Right ventricle myocardium superior (tissue), 1 donor: ENCODE measurements around the gene RABL6. TPM values are rescaled to one million over a fixed set of nuclear protein-coding genes. Genes with fewer than 3 reads are reported as not detected.
"Not testable (repeated sequence)": the region's sequence is repeated elsewhere in the genome, so short reads cannot be mapped to it uniquely, and the experiment has no call there.

ENCODE experiments used
- ATAC-seq: fragments of 200-7000 bp; cut with Tn5 transposase; one replicate; pipeline ENCODE4 v1.9.1; 2020; ENCODE audit warnings: mild to moderate bottlenecking; ENCODE audit not compliant: poor library complexity
- DNase-seq: peaks from one replicate; pipeline ENCODE4 v3.0.0-alpha.2; 2020
- intact Hi-C: fragments of 100-400 bp; cut with DNase I; formaldehyde crosslinking; loops from one replicate; pipeline ENCODE4 v1.11.2; 2022
- total RNA-seq: library from RNA; stranded (reverse); fragmentation: NEBNext Ultra II Directional; extraction: Animal tissue kit (Norgen Biotek cat#: 25700); gene quantifications from one replicate; pipeline ENCODE4 v1.2.1, GENCODE V29; 2021
- donor health status: DM: no; HTN: yes; CAD: no; lungs with severe emphysema.

The RABL6 gene
- total RNA-seq, 1 donor from 2014 or later: 68.0 TPM

GRCh38 chr9:136791516-136792276 lies 16.1 kb upstream of the RABL6 start:
- intact Hi-C loops: no loop called here
- peak; percentile 71 for DNase-seq

GRCh38 chr9:136792321-136793085 lies 15.2 kb upstream of the RABL6 start:
- DNase-seq (no peak), ATAC-seq (no peak)
- intact Hi-C loops: no loop called here

More at GRCh38 chr9:136791516-136792276, 16.1 kb upstream of the RABL6 start:
- peak; percentile 7 for ATAC-seq

GRCh38 chr9:136793086-136793946 lies 14.4 kb upstream of the RABL6 start:
- ATAC-seq (no peak), DNase-seq (no peak)
- intact Hi-C loops: no loop called here

- ATAC-seq (no peak), DNase-seq (no peak)
- intact Hi-C loops: no loop called here
Observed at GRCh38 chr9:136794281-136794999, 13.3 kb upstream of the RABL6 start.

- intact Hi-C loops: no loop called here
- DNase-seq: no peak
- ATAC-seq: no peak
Observed at GRCh38 chr9:136795000-136795348, 12.8 kb upstream of the RABL6 start.

GRCh38 chr9:136796238-136796774 lies 11.4 kb upstream of the RABL6 start, which contains the start of gene CCDC183:
CCDC183 (plus strand) TSS chr9:136796338; CDS start chr9:136796398, 60 bp downstream.
- intact Hi-C loops: no loop called here
- ATAC-seq (no peak), DNase-seq (no peak)

GRCh38 chr9:136796775-136797347 lies 10.9 kb upstream of the RABL6 start:
- ATAC-seq, DNase-seq, intact Hi-C loops: not testable (repeated sequence)

- intact Hi-C loops: no loop called here
- ATAC-seq: no peak
- DNase-seq: peak; percentile 10
Observed at GRCh38 chr9:136798708-136799078, 9.1 kb upstream of the RABL6 start.

- DNase-seq: peak; percentile 43
- peak; percentile 5 for ATAC-seq
- intact Hi-C loops: no loop called here
Observed at GRCh38 chr9:136799079-136799853, 8.5 kb upstream of the RABL6 start.

GRCh38 chr9:136799854-136800657 lies 7.7 kb upstream of the RABL6 start:
- peak; percentile 84 for ATAC-seq
- intact Hi-C loops: no loop called here
- DNase-seq: peak; percentile 88

GRCh38 chr9:136802321-136802720 lies 5.4 kb upstream of the RABL6 start:
- peak; percentile 8 for DNase-seq
- ATAC-seq: no peak
- intact Hi-C loops: no loop called here

GRCh38 chr9:136803009-136803550 lies 4.7 kb upstream of the RABL6 start:
- intact Hi-C loops, ATAC-seq: not testable (repeated sequence)
- DNase-seq: peak; percentile 10

GRCh38 chr9:136803551-136804508 lies 3.9 kb upstream of the RABL6 start:
- ATAC-seq (no peak), DNase-seq (peak; percentile 39)

GRCh38 chr9:136804509-136805206 lies 3.1 kb upstream of the RABL6 start:
- peak; percentile 37 for DNase-seq

More at GRCh38 chr9:136803551-136804508, 3.9 kb upstream of the RABL6 start:
- intact Hi-C loops: no loop called here

More at GRCh38 chr9:136804509-136805206, 3.1 kb upstream of the RABL6 start:
- no peak for ATAC-seq
- intact Hi-C loops: no loop called here
